ENCODE results near the gene MED27.

DNA sequence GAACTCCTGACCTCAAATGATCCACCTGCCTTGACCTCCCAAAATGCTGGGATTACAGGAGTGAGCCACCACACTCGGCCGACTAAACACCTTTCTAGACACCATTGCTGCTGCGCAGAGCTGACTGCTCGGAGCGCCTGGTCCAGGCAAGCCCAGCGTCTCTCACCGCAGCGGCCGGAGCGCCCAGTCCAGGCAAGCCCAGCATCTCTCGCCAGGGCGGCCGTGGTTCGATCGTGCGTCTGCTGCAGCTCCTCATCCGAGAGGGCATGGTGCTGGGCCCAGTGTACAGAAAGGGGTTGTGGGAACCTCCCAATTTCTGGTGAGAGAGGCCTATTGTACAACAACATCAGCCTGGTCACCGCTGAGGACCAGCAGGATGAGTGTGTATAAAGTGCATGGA, 230.3 kb downstream of the MED27 start:
- TF ChIP-seq, protein P1, sequence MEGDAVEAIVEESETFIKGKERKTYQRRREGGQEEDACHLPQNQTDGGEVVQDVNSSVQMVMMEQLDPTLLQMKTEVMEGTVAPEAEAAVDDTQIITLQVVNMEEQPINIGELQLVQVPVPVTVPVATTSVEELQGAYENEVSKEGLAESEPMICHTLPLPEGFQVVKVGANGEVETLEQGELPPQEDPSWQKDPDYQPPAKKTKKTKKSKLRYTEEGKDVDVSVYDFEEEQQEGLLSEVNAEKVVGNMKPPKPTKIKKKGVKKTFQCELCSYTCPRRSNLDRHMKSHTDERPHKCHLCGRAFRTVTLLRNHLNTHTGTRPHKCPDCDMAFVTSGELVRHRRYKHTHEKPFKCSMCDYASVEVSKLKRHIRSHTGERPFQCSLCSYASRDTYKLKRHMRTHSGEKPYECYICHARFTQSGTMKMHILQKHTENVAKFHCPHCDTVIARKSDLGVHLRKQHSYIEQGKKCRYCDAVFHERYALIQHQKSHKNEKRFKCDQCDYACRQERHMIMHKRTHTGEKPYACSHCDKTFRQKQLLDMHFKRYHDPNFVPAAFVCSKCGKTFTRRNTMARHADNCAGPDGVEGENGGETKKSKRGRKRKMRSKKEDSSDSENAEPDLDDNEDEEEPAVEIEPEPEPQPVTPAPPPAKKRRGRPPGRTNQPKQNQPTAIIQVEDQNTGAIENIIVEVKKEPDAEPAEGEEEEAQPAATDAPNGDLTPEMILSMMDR (conservative IDR thresholded peaks at IDR 0.05; ENCODE audit: low read depth, low read length), result no peak
- no peak for TF ChIP-seq EZH2 (IDR thresholded peaks at IDR 0.05; ENCODE audit: low read length, unreplicated experiment)
